ENCODE results near the gene BEND5.

DNA sequence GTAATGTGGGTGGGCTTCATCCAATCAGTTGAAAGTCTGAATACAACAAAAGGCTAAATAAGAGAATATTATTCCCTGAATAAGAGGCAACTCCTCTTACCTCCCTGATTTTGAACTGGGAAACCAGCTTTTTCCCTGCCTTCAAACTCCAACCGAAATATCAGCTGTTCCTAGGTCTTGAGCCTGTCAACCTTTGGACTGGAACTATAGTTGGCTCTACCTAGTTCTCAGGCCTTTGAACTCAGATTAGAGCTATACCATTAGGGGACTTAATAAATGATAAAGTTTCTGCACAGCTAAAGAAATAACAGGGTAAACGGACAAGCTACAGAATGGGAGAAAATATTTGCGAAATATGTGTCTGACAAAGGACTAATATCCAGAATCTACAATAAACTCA, 43.8 kb upstream of the BEND5 start:
- TF ChIP-seq EZH2 (IDR thresholded peaks at IDR 0.05; ENCODE audit: insufficient read depth, poor library complexity, severe bottlenecking) = no peak
- no peak for TF ChIP-seq EZH2phosphoT487 (IDR thresholded peaks at IDR 0.05; ENCODE audit: insufficient read depth, low read depth)

Data from GM23248 (cell line).